H1 (cell line): ENCODE results near the gene DSCAM. TPM values are rescaled to one million over a fixed set of nuclear protein-coding genes. Genes with fewer than 3 reads are reported as not detected.

Experiments
- CTCF ChIA-PET: fragments of 300-600 bp; sonication (Branson Sonifier 250); formaldehyde crosslinking; loops from one replicate; lab custom pipeline; 2021; ENCODE audit not compliant: partially characterized antibody; lab: Charles Lee
- POLR2A ChIA-PET: fragments of 300-600 bp; sonication (Branson Sonifier 250); formaldehyde crosslinking; loops from one replicate; lab custom pipeline; 2021; ENCODE audit warnings: inconsistent platforms; ENCODE audit not compliant: partially characterized antibody; lab: Charles Lee
- DNase-seq, 2 experiments: peaks; one replicate each; pipeline versions ENCODE4 v3.0.0 to v3.0.0-alpha.2; 2010 to 2022; ENCODE audit warnings: low spot score in 2 of 2, low read depth in 1 of 2, mixed read lengths in 1 of 2
- FAIRE-seq: peaks from 2 replicates; lab custom pipeline; 2011; peaks lifted over from hg19 to GRCh38; lab: Jason Lieb, UNC
- H2AFZ ChIP-seq: 2 replicates; pipeline ENCODE4 v1.8.1; 2012; ENCODE audit warnings: low read length, inconsistent platforms
- H2AK5ac ChIP-seq: 2 replicates; pipeline ENCODE4 v1.6.1; 2013; ENCODE audit warnings: low read depth, low read length
- H2BK120ac ChIP-seq: replicated peaks from 2 replicates; pipeline ENCODE3; 2013; ENCODE audit warnings: low read depth, low read length, inconsistent platforms
- H2BK12ac ChIP-seq: 2 replicates; pipeline ENCODE4 v1.6.1; 2013; ENCODE audit warnings: low read depth, low read length
- H2BK15ac ChIP-seq: 2 replicates; pipeline ENCODE4 v1.6.1; 2013; ENCODE audit warnings: low read length
- H2BK20ac ChIP-seq: 2 replicates; pipeline ENCODE4 v1.6.1; 2013; ENCODE audit warnings: low read length
- H2BK5ac ChIP-seq: 2 replicates; pipeline ENCODE4 v1.6.1; 2013; ENCODE audit warnings: low read depth, low read length
- H3K14ac ChIP-seq: 2 replicates; pipeline ENCODE4 v1.6.1; 2013; ENCODE audit warnings: inconsistent platforms; ENCODE audit not compliant: insufficient read length
- H3K18ac ChIP-seq: 2 replicates; pipeline ENCODE4 v1.6.1; 2013; ENCODE audit warnings: low read length; ENCODE audit errors: extremely low read depth
- H3K23ac ChIP-seq: 2 replicates; pipeline ENCODE4 v1.6.1; 2013; ENCODE audit warnings: inconsistent platforms; ENCODE audit not compliant: insufficient read length
- H3K23me2 ChIP-seq: 2 replicates; pipeline ENCODE4 v1.6.1; 2013; ENCODE audit warnings: low read depth, low read length
- H3K27ac ChIP-seq: 2 replicates; pipeline ENCODE4 v1.6.1; 2011; ENCODE audit warnings: low read depth, low read length, inconsistent platforms
- H3K27me3 ChIP-seq, 4 experiments: replicated peaks in 1 of 4; 1 replicate in 1 of 4; 2 replicates in 3 of 4; pipeline versions ENCODE4 v1.6.1 to v1.8.1; 2011 to 2013; ENCODE audit warnings: low read length in 3 of 4, mild to moderate bottlenecking in 3 of 4, inconsistent platforms in 2 of 4, mixed read lengths in 2 of 4, moderate library complexity in 1 of 4; ENCODE audit not compliant: control insufficient read depth in 3 of 4, insufficient read depth in 3 of 4; ENCODE audit errors: extremely low read depth in 1 of 4
- H3K36me3 ChIP-seq, 4 experiments: 2 replicates each; pipeline versions ENCODE4 v1.6.1 to v1.8.1; 2011 to 2013; ENCODE audit warnings: mild to moderate bottlenecking in 4 of 4, low read length in 3 of 4, moderate library complexity in 2 of 4, control low read depth in 1 of 4, inconsistent platforms in 1 of 4; ENCODE audit not compliant: insufficient read depth in 4 of 4, control insufficient read depth in 2 of 4
- H3K4ac ChIP-seq: replicated peaks from 2 replicates; pipeline ENCODE3; 2013; ENCODE audit warnings: low read length, low read depth, mixed read lengths, inconsistent platforms; ENCODE audit not compliant: insufficient read length
- H3K4me1 ChIP-seq, 4 experiments: replicated peaks in 1 of 4; 1 replicate in 1 of 4; 2 replicates in 3 of 4; pipeline versions ENCODE4 v1.6.1 to v1.8.1; 2011 to 2013; ENCODE audit warnings: low read length in 3 of 4, inconsistent platforms in 2 of 4, mixed read lengths in 1 of 4; ENCODE audit not compliant: insufficient read depth in 4 of 4, control insufficient read depth in 3 of 4
- H3K4me2 ChIP-seq, 2 experiments: 2 replicates each; pipeline versions ENCODE4 v1.6.1 to v1.8.1; 2011 to 2013; ENCODE audit warnings: low read depth in 2 of 2, low read length in 2 of 2, control low read depth in 1 of 2, inconsistent platforms in 1 of 2, mild to moderate bottlenecking in 1 of 2; ENCODE audit not compliant: insufficient read depth in 1 of 2
- H3K4me3 ChIP-seq, 4 experiments: fragments of 200-600, 300-600 bp in 1 of 4; sonication (generic), shearing (Covaris generic), sonication (Bioruptor Twin) in 1 of 4; 2 replicates each; pipeline versions ENCODE4 v1.5.1 to v1.8.1; 2011 to 2016; ENCODE audit warnings: low read length in 4 of 4, low read depth in 3 of 4, control low read depth in 2 of 4, inconsistent platforms in 2 of 4, mild to moderate bottlenecking in 2 of 4, mixed read lengths in 1 of 4, moderate library complexity in 1 of 4; ENCODE audit not compliant: insufficient read depth in 2 of 4; ENCODE audit errors: extremely low read depth in 1 of 4
- H3K56ac ChIP-seq: replicated peaks from 2 replicates; pipeline ENCODE3; 2013; ENCODE audit warnings: low read depth, mild to moderate bottlenecking, mixed read lengths, low read length, inconsistent platforms; ENCODE audit not compliant: insufficient read length
- H3K79me1 ChIP-seq: 2 replicates; pipeline ENCODE4 v1.6.1; 2013; ENCODE audit warnings: low read depth, low read length, control low read depth
- H3K79me2 ChIP-seq, 2 experiments: 2 replicates each; pipeline versions ENCODE4 v1.6.1 to v1.8.1; 2012 to 2013; ENCODE audit warnings: low read length in 2 of 2, mild to moderate bottlenecking in 2 of 2, inconsistent platforms in 1 of 2; ENCODE audit not compliant: insufficient read depth in 2 of 2, control insufficient read depth in 1 of 2
- H3K9ac ChIP-seq, 4 experiments: replicated peaks in 1 of 4; 1 replicate in 1 of 4; 2 replicates in 3 of 4; pipeline versions ENCODE4 v1.6.1 to v1.8.1; 2011 to 2013; ENCODE audit warnings: low read depth in 3 of 4, low read length in 3 of 4, control low read depth in 2 of 4, mild to moderate bottlenecking in 2 of 4, moderate library complexity in 2 of 4, inconsistent platforms in 1 of 4; ENCODE audit errors: extremely low read depth in 1 of 4
- H3K9me3 ChIP-seq, 2 experiments: 2 replicates each; pipeline versions ENCODE4 v1.6.1 to v1.8.1; 2012 to 2013; ENCODE audit warnings: mild to moderate bottlenecking in 2 of 2, moderate library complexity in 2 of 2, control low read depth in 1 of 2, inconsistent platforms in 1 of 2, low read depth in 1 of 2, low read length in 1 of 2, mixed read lengths in 1 of 2; ENCODE audit not compliant: insufficient read depth in 2 of 2
- H4K20me1 ChIP-seq, 2 experiments: replicated peaks in 1 of 2; 2 replicates each; pipeline versions ENCODE3 to v1.8.1; 2011 to 2013; ENCODE audit warnings: inconsistent platforms in 2 of 2, low read length in 2 of 2, mild to moderate bottlenecking in 1 of 2; ENCODE audit not compliant: insufficient read depth in 2 of 2, control insufficient read depth in 1 of 2
- H4K5ac ChIP-seq: 2 replicates; pipeline ENCODE4 v1.6.1; 2013; ENCODE audit warnings: low read length, low read depth, mixed read lengths, inconsistent platforms; ENCODE audit not compliant: insufficient read length
- H4K8ac ChIP-seq: 2 replicates; pipeline ENCODE4 v1.8.0; 2013; ENCODE audit warnings: mild to moderate bottlenecking, moderate library complexity, low read length, inconsistent platforms; ENCODE audit not compliant: insufficient read depth; ENCODE audit errors: extremely low read depth
- H4K91ac ChIP-seq: replicated peaks from 2 replicates; pipeline ENCODE3; 2013; ENCODE audit warnings: low read length, mixed read lengths, inconsistent platforms; ENCODE audit not compliant: insufficient read length
- HDAC2 ChIP-seq, 2 experiments: fragments of 300-600 bp in 1 of 2; sonication (generic) in 1 of 2; IDR thresholded peaks; 2 replicates each; pipeline ENCODE4 v1.6.1; 2011 to 2012; ENCODE audit warnings: low read depth in 2 of 2, low read length in 2 of 2, mild to moderate bottlenecking in 2 of 2, moderate library complexity in 2 of 2, borderline replicate concordance in 1 of 2, inconsistent platforms in 1 of 2
- JUND ChIP-seq: IDR thresholded peaks from 2 replicates; pipeline ENCODE4 v1.6.1; 2011; ENCODE audit warnings: mild to moderate bottlenecking, improper control_type of control experiment, low read length
- WGBS, 2 experiments: shearing (Covaris generic) in 1 of 2; methylation state at CpG; one replicate each; pipeline versions ENCODE4 v1.1.6 to v1.1.7; 2013 to 2015; ENCODE audit warnings: low lambda C conversion rate in 2 of 2, mixed read lengths in 2 of 2, inconsistent platforms in 1 of 2, low coverage in 1 of 2, missing lambda C conversion rate in 1 of 2; ENCODE audit not compliant: insufficient replicate concordance in 2 of 2, insufficient coverage in 1 of 2, insufficient read length in 1 of 2; ENCODE audit errors: extremely low coverage in 1 of 2, missing lambda C conversion rate in 1 of 2; 5-methylcytosine and 5-hydroxymethylcytosine counted together
- polyA plus RNA-seq, 7 experiments: library from polyadenylated mRNA; depleted of rRNA in 3 of 7; stranded (reverse) in 5 of 7; unstranded in 2 of 7; fragments of >200 nt in 5 of 7; fragments of 200-250 nt in 2 of 7; gene quantifications; 1 replicate in 5 of 7; 2 replicates in 1 of 7; 4 replicates in 1 of 7; pipeline versions ENCODE4 v1.2.1 to v1.2.3, GENCODE V29; 2011 to 2013; ENCODE audit warnings: missing spikeins in 2 of 7, mixed read lengths in 2 of 7
- total RNA-seq: library from RNA; stranded (reverse); fragmentation: NEBNext Ultra II Directional; extraction: Animal tissue kit (Norgen Biotek cat#: 25700); gene quantifications from 2 replicates; pipeline ENCODE4 v1.2.1, GENCODE V29; 2021

Gene DSCAM
- total and polyA plus RNA-seq, 2 of the 8 experiments (the other 6 are each of a cell fraction or from before 2014, with no cell fraction given) = 0.02 to 0.15 TPM

DNA sequence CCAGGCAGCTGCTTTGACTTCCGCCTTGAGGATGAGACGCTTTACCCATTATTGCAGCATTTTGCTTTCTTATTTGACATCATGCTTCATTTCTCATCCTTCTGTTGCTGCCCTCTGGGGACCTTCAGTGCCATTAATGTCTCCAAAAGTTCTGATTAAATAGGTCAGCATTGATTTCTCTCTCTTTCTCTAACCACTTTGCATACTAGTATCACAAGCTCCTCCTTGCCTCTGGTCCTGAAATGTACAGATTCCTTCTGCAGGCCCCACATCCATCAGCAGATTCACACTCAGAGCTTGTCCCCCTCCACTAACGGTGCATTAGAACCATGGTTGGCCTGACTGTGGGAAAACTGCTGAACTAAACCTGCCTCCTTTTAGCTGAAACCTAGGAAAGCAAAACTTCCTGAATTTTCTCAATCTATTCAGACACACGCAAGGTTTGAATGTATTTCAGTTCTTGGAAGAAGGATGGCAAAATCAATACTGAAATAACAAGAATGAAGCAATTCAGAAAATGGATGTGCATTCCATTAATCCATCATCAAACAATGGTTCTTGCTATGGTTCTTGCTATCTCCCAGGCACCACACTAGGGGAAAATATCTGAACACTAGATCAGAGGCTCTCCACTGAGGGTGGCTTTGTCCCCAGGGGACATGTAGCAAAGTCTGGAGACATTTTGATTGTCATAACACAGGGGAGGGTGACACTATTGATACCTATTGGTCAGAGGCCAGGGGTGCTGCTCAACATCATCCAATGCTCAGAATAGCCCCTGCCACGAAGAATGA, 825.2 kb downstream of the DSCAM start:
- H3K23me2 ChIP-seq = no peaks in the 10 kb centered on the region
- H3K14ac ChIP-seq = no peak overlapping the region
- no peak overlapping the region for H2BK120ac ChIP-seq
- H3K27ac ChIP-seq = no peak overlapping the region
- no peak overlapping the region for H4K8ac ChIP-seq
- H3K9me3 ChIP-seq = peaks cover 0 to 2% of the 10 kb centered on the region in 2 experiments; a peak in 2 of 4 replicates
- DNase-seq (no peak), FAIRE-seq (no peak)
- no peak overlapping the region for H2AK5ac ChIP-seq
- no peak overlapping the region for H3K4ac ChIP-seq
- H3K27me3 ChIP-seq = no peaks in the 10 kb centered on the region
- H3K23ac ChIP-seq = no peak overlapping the region
- H2BK5ac ChIP-seq = no peak overlapping the region
- H4K5ac ChIP-seq = no peak overlapping the region
- no peak overlapping the region for H3K4me2 ChIP-seq
- no peak overlapping the region for H2BK15ac ChIP-seq
- no peaks in the 10 kb centered on the region for H3K36me3 ChIP-seq
- H3K9ac ChIP-seq = no peak overlapping the region
- H3K4me3 ChIP-seq = no peak overlapping the region
- no peak overlapping the region for H3K18ac ChIP-seq
- H3K79me2 ChIP-seq = no peaks in the 10 kb centered on the region
- WGBS, 2 experiments = 86% methylated on average over 5 of the region's 5 CpGs; no CpG with 5 or more reads in 1 of the 2 experiments
- no peaks in the 10 kb centered on the region for H4K20me1 ChIP-seq
- no peaks in the 10 kb centered on the region for H3K4me1 ChIP-seq
- TF ChIP-seq JUND (no peak), HDAC2 (IDR thresholded peaks at IDR 0.05; ENCODE audit: borderline replicate concordance in 1 of 2, low read depth in 2 of 2, low read length in 2 of 2) (no peak)
- no peak overlapping the region for H3K56ac ChIP-seq
- no peak overlapping the region for H4K91ac ChIP-seq
- ChIA-PET POLR2A (no interaction called here), CTCF (no interaction called here)
- H2AFZ ChIP-seq = no peak overlapping the region
- no peaks in the 10 kb centered on the region for H3K79me1 ChIP-seq
- H2BK12ac ChIP-seq = no peak overlapping the region
- H2BK20ac ChIP-seq = no peak overlapping the region
